ENCODE data around the gene SAT2. TPM values are rescaled to one million over a fixed set of nuclear protein-coding genes. Genes with fewer than 3 reads are reported as not detected.

Gene SAT2
- total RNA-seq, 1 donor from 2014 or later: 135 TPM

DNA sequence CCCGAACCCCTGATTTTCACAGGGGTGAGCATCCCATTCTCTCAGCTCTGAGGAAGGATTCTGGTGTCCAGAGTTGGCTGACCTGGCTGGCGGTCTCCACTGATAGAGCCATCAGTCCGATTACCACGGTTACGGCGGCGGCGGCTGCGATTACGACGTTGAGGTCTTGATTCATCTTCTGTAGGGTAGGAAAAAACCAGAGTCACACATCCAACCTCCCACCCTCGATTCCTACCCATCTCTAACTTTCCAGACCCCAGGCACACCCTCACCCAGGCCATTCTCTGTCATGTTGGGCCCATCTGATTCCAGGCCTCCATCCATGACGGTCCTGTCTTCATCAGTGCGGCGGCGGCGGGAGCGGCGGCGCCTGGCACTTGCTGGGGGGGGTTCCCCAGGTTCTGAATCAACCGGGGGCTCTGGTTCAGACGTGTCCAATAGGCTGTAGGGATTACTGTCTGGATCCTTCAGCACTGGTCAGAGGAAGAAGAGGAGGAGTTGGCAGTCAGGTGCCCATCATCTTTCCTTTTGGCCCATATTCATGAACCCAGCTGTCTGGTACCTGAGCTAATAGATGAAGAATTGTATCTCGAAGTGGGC, 35.1 kb downstream of the SAT2 start:
- H3K27me3 Mint-ChIP-seq (ENCODE audit: unreplicated experiment): no peaks in the 10 kb centered on the region
- no peaks in the 10 kb centered on the region for H3K9me3 Mint-ChIP-seq (ENCODE audit: unreplicated experiment)
- H3K27ac Mint-ChIP-seq (ENCODE audit: unreplicated experiment): no peak overlapping the region
- H3K4me1 Mint-ChIP-seq (ENCODE audit: unreplicated experiment): peaks cover 20% of the 10 kb centered on the region
- no peak for DNase-seq (ENCODE audit: extremely low spot score, unreplicated experiment)
- peaks cover 39% of the 10 kb centered on the region for H3K36me3 Mint-ChIP-seq (ENCODE audit: unreplicated experiment)
- no peak overlapping the region for H3K4me3 Mint-ChIP-seq (ENCODE audit: unreplicated experiment)
- TF ChIP-seq, protein P1, sequence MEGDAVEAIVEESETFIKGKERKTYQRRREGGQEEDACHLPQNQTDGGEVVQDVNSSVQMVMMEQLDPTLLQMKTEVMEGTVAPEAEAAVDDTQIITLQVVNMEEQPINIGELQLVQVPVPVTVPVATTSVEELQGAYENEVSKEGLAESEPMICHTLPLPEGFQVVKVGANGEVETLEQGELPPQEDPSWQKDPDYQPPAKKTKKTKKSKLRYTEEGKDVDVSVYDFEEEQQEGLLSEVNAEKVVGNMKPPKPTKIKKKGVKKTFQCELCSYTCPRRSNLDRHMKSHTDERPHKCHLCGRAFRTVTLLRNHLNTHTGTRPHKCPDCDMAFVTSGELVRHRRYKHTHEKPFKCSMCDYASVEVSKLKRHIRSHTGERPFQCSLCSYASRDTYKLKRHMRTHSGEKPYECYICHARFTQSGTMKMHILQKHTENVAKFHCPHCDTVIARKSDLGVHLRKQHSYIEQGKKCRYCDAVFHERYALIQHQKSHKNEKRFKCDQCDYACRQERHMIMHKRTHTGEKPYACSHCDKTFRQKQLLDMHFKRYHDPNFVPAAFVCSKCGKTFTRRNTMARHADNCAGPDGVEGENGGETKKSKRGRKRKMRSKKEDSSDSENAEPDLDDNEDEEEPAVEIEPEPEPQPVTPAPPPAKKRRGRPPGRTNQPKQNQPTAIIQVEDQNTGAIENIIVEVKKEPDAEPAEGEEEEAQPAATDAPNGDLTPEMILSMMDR (IDR thresholded peaks at IDR 0.05): no peak

DNA sequence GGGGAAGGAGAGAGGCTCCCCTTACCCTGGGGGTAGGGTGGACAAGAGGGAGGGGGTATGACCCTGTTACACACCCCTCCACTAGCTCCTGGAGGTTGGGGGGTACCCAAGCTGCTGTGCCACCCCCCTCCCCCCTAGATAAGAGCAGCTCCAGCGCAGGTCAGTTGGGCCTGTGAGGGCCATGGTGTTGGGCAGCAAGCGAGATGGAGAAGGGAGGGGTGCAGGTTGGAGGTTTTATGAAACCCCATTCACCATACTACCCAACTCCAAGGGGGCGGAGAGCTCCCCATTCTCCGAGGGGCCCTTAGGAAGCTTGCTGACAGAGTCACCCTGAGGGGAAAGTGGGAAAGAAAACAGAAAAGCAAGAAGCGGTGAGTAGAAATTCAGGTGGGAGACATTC, 36.0 kb downstream of the SAT2 start:
- peaks cover 25% of the 10 kb centered on the region for H3K4me1 Mint-ChIP-seq (ENCODE audit: unreplicated experiment)
- H3K27me3 Mint-ChIP-seq (ENCODE audit: unreplicated experiment): no peaks in the 10 kb centered on the region
- H3K27ac Mint-ChIP-seq (ENCODE audit: unreplicated experiment): peak overlapping the region; percentile 71
- DNase-seq (ENCODE audit: extremely low spot score, unreplicated experiment): no peak
- H3K9me3 Mint-ChIP-seq (ENCODE audit: unreplicated experiment): no peaks in the 10 kb centered on the region
- H3K36me3 Mint-ChIP-seq (ENCODE audit: unreplicated experiment): peaks cover 36% of the 10 kb centered on the region
- no peak overlapping the region for H3K4me3 Mint-ChIP-seq (ENCODE audit: unreplicated experiment)
- TF ChIP-seq, protein P1 (IDR thresholded peaks at IDR 0.05): no peak

DNA sequence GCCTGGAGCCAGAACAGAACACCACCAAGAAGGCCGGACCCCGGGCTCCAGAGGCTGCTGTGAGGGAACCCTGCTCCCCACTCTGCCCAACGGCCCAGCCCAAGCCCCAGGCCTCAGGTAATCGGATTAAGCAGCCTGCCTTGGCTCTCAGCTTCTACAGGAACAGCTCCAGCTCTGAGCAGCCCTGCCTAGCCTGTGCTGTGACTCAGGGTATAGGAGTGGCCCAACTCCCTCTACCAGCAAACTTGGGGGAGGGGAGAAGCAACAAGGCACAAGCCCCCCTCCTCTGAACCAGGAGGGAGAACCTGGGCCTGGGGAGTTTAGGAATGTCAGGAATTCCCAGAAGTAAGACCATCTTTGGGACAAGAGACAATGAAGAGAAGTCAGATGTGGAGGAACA, 36.9 kb downstream of the SAT2 start:
- peak overlapping the region; percentile 83 for H3K27ac Mint-ChIP-seq (ENCODE audit: unreplicated experiment)
- peaks cover 34% of the 10 kb centered on the region for H3K36me3 Mint-ChIP-seq (ENCODE audit: unreplicated experiment)
- H3K27me3 Mint-ChIP-seq (ENCODE audit: unreplicated experiment): no peaks in the 10 kb centered on the region
- H3K4me3 Mint-ChIP-seq (ENCODE audit: unreplicated experiment): no peak overlapping the region
- peaks cover 25% of the 10 kb centered on the region for H3K4me1 Mint-ChIP-seq (ENCODE audit: unreplicated experiment)
- DNase-seq (ENCODE audit: extremely low spot score, unreplicated experiment): no peak
- H3K9me3 Mint-ChIP-seq (ENCODE audit: unreplicated experiment): no peaks in the 10 kb centered on the region
- TF ChIP-seq, protein P1 (IDR thresholded peaks at IDR 0.05): no peak

GRCh38 chr17:7589891-7590691, 37.5 kb downstream of the SAT2 start, which contains the start of gene SOX15:
Gene SOX15 (minus strand): TSS chr17:7590094. CDS start chr17:7589676, 418 bp downstream.
- DNase-seq (ENCODE audit: extremely low spot score, unreplicated experiment): no peak
- no peak within 1 kb of the TSS for H3K4me3 Mint-ChIP-seq (ENCODE audit: unreplicated experiment)
- peaks cover 28% of the 10 kb centered on the region for H3K36me3 Mint-ChIP-seq (ENCODE audit: unreplicated experiment)
- H3K27ac Mint-ChIP-seq (ENCODE audit: unreplicated experiment): peak within 1 kb of the TSS; percentile 83
- H3K9me3 Mint-ChIP-seq (ENCODE audit: unreplicated experiment): no peaks in the 10 kb centered on the region
- no peaks in the 10 kb centered on the region for H3K27me3 Mint-ChIP-seq (ENCODE audit: unreplicated experiment)
- peaks cover 27% of the 10 kb centered on the region for H3K4me1 Mint-ChIP-seq (ENCODE audit: unreplicated experiment)
- TF ChIP-seq, protein P1 (IDR thresholded peaks at IDR 0.05): no peak

DNA sequence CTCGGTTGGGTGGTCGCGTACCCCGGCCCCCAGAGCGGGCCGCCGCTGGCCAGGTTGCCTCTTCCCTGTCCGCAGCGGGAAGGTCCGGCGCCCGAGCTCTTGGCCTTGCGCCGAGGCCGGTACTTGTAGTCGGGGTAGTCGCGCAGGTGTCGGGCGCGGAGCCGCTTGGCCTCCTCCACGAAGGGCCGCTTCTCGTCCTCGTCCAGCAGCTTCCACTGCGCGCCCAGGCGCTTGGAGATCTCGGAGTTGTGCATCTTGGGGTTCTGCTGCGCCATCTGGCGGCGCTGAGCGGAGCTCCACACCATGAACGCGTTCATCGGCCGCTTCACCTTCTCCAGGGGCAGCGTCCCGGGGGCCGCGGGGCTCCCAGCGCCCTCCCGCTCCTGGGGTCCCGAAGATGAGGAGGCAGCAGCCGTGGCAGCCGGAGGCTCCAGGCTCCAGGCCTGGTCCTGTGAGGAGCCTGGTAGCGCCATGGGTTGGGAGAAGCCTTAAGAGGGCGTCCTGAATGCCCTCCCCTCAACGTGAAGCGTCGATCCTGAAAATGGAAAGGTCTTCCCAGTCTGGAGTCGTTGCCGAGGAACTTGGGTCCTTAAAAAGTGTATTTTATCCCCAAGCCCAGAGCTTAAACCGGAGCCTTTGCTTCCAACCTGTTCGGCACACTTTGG, 38.3 kb downstream of the SAT2 start:
- Mint-ChIP-seq H3K27ac (ENCODE audit: unreplicated experiment) (peak overlapping the region; percentile 23), H3K27me3 (ENCODE audit: unreplicated experiment) (no peaks in the 10 kb centered on the region), H3K9me3 (ENCODE audit: unreplicated experiment) (no peaks in the 10 kb centered on the region), H3K4me1 (ENCODE audit: unreplicated experiment) (peaks cover 34% of the 10 kb centered on the region), H3K36me3 (ENCODE audit: unreplicated experiment) (peaks cover 25% of the 10 kb centered on the region), H3K4me3 (ENCODE audit: unreplicated experiment) (no peak overlapping the region)
- DNase-seq (ENCODE audit: extremely low spot score, unreplicated experiment): peak; percentile 91
- TF ChIP-seq, protein P1 (IDR thresholded peaks at IDR 0.05): peak; percentile 90
